A673 (cell line): Measurements from ENCODE around the gene ARHGAP24. TPM values are rescaled to one million over a fixed set of nuclear protein-coding genes. Genes with fewer than 3 reads are reported as not detected.
"Not testable (repeated sequence)": the region's sequence is repeated elsewhere in the genome, so short reads cannot be mapped to it uniquely, and the experiment has no call there.

Experiments
- BruUV-seq: library from RNA; stranded (reverse); fragments of 400-500 nt; replicated peaks from 2 replicates; lab custom pipeline; 2021; lab: Mats Ljungman, UMichigan
- CTCF ChIA-PET: fragments of 300-600 bp; sonication (Branson Sonifier 250); formaldehyde crosslinking; loops from one replicate; lab custom pipeline; 2022; ENCODE audit warnings: antibody characterized with exemption; lab: Charles Lee
- POLR2A ChIA-PET: fragments of 300-600 bp; sonication (Branson Sonifier 250); formaldehyde crosslinking; loops from one replicate; lab custom pipeline; 2022; ENCODE audit warnings: antibody characterized with exemption; ENCODE audit not compliant: low non-redundant PET; lab: Charles Lee
- DNase-seq: peaks from one replicate; pipeline ENCODE4 v3.0.0-alpha.2; 2015; ENCODE audit warnings: low spot score
- H3K27ac ChIP-seq: fragments of 200-600 bp; sonication (generic); 2 replicates; pipeline ENCODE4 v1.5.1; 2016; ENCODE audit warnings: mixed run types, low read depth, mild to moderate bottlenecking, mixed read lengths, antibody characterized with exemption, low read length; ENCODE audit not compliant: poor library complexity, severe bottlenecking
- H3K27me3 ChIP-seq: fragments of 200-600 bp; sonication (generic); replicated peaks from 2 replicates; pipeline ENCODE4 v1.6.1; 2017; ENCODE audit warnings: mixed run types, low read depth, mild to moderate bottlenecking, mixed read lengths, antibody characterized with exemption, low read length; ENCODE audit not compliant: insufficient read depth, poor library complexity
- H3K36me3 ChIP-seq: fragments of 200-600 bp; sonication (generic); 2 replicates; pipeline ENCODE4 v1.6.1; 2016; ENCODE audit warnings: mixed run types, mild to moderate bottlenecking, mixed read lengths, antibody characterized with exemption, low read length; ENCODE audit not compliant: insufficient read depth, poor library complexity, severe bottlenecking
- H3K4me1 ChIP-seq: fragments of 200-600 bp; sonication (generic); 2 replicates; pipeline ENCODE4 v1.6.1; 2017; ENCODE audit warnings: mixed run types, mild to moderate bottlenecking, mixed read lengths, antibody characterized with exemption, low read length; ENCODE audit not compliant: insufficient read depth, poor library complexity, severe bottlenecking
- H3K4me3 ChIP-seq: fragments of 200-600 bp; sonication (generic); 2 replicates; pipeline ENCODE4 v1.5.1; 2016; ENCODE audit warnings: low read depth, mixed run types, mild to moderate bottlenecking, mixed read lengths, low read length; ENCODE audit not compliant: poor library complexity, severe bottlenecking
- H3K9me3 ChIP-seq: fragments of 200-600 bp; sonication (generic); 2 replicates; pipeline ENCODE4 v1.6.1; 2016; ENCODE audit warnings: mixed run types, low read depth, mild to moderate bottlenecking, mixed read lengths, antibody characterized with exemption, low read length; ENCODE audit not compliant: poor library complexity, severe bottlenecking
- EZH2 ChIP-seq: fragments of 200-600 bp; sonication (generic); IDR thresholded peaks from 2 replicates; pipeline ENCODE4 v1.6.1; 2017; ENCODE audit warnings: borderline replicate concordance, low read depth, mild to moderate bottlenecking, mixed read lengths, antibody characterized with exemption, low read length; ENCODE audit not compliant: poor library complexity, severe bottlenecking
- intact Hi-C: fragments of 100-400 bp; cut with micrococcal nuclease; formaldehyde crosslinking; loops from one replicate; pipeline ENCODE4 v1.10.0; 2022; ENCODE audit not compliant: unreplicated experiment
- total RNA-seq: library from RNA; stranded (reverse); gene quantifications from 2 replicates; pipeline ENCODE4 v1.2.3, GENCODE V29; 2021
- TF ChIP-seq, protein P1 (sequence below): fragments of 300-800, 200-600 bp; sonication (generic); conservative IDR thresholded peaks from 2 replicates; pipeline ENCODE4 v1.5.1; 2017; ENCODE audit warnings: low read depth, mild to moderate bottlenecking, antibody characterized with exemption, low read length, moderate library complexity, mixed read lengths

ARHGAP24 gene
- total RNA-seq, 1 experiment from 2014 or later = 5.8 TPM

DNA sequence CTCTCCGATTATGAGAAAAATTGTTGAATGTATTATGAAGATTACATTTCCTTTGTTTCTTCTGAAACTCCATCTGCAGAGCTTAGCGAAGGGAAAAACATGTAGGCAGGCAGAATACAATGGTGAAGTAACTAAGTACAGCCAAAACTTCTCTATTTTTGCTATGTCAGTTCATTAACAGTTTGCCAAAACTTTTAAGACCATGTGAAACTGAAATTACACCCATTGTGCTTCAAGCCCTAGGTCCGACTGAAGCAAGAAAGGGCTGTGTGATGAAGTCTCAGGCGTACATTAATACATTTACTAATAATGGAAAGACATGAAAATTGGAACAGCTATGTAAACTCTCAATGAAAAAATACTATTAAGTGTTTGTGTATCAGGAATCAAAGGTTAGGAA is 486.9 kb downstream of the ARHGAP24 start:
- Histone ChIP-seq H3K36me3 (no peaks in the 10 kb centered on the region), H3K4me3 (no peak overlapping the region), H3K27ac (no peak overlapping the region), H3K9me3 (no peaks in the 10 kb centered on the region), H3K27me3 (no peaks in the 10 kb centered on the region), H3K4me1 (no peaks in the 10 kb centered on the region)
- ChIA-PET CTCF (no interaction called here), POLR2A (no interaction called here)
- intact Hi-C loops = loop anchor here (10.0 kb wide), 1 partner anchor 817 kb away; no protein-coding TSS in a partner anchor
- no peak for TF ChIP-seq EZH2
- TF ChIP-seq, protein P1, sequence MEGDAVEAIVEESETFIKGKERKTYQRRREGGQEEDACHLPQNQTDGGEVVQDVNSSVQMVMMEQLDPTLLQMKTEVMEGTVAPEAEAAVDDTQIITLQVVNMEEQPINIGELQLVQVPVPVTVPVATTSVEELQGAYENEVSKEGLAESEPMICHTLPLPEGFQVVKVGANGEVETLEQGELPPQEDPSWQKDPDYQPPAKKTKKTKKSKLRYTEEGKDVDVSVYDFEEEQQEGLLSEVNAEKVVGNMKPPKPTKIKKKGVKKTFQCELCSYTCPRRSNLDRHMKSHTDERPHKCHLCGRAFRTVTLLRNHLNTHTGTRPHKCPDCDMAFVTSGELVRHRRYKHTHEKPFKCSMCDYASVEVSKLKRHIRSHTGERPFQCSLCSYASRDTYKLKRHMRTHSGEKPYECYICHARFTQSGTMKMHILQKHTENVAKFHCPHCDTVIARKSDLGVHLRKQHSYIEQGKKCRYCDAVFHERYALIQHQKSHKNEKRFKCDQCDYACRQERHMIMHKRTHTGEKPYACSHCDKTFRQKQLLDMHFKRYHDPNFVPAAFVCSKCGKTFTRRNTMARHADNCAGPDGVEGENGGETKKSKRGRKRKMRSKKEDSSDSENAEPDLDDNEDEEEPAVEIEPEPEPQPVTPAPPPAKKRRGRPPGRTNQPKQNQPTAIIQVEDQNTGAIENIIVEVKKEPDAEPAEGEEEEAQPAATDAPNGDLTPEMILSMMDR = no peak
- no TSS peak for BruUV-seq
- DNase-seq = no peak

DNA sequence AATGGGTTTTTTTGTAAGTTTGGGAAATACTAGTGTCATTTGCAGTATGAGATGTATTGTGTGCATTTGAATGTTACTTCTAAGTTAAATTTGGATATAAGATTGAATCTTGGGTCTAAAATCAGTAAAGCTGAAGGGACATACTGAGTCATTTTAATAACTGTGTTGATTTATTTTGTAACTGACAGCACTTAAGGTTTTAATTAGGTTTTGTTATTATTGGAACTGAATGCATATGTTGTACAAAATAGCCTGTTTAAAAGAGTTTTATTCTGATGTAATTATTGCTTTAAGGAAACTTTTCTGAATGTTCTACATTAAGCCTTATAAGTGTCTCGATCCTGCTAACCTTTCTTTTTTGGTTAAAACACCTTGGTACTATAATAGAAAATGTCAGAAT is 488.3 kb downstream of the ARHGAP24 start:
- Histone ChIP-seq H3K36me3 (no peaks in the 10 kb centered on the region), H3K9me3 (no peaks in the 10 kb centered on the region), H3K4me3 (no peak overlapping the region), H3K4me1 (no peaks in the 10 kb centered on the region), H3K27ac (no peak overlapping the region), H3K27me3 (no peaks in the 10 kb centered on the region)
- intact Hi-C loops = loop anchor here (10.0 kb wide), 1 partner anchor 818 kb away; no protein-coding TSS in a partner anchor
- POLR2A ChIA-PET = no interaction called here
- DNase-seq = no peak
- CTCF ChIA-PET = no interaction called here
- TF ChIP-seq EZH2 = no peak
- TF ChIP-seq, protein P1 = no peak
- no TSS peak for BruUV-seq

DNA sequence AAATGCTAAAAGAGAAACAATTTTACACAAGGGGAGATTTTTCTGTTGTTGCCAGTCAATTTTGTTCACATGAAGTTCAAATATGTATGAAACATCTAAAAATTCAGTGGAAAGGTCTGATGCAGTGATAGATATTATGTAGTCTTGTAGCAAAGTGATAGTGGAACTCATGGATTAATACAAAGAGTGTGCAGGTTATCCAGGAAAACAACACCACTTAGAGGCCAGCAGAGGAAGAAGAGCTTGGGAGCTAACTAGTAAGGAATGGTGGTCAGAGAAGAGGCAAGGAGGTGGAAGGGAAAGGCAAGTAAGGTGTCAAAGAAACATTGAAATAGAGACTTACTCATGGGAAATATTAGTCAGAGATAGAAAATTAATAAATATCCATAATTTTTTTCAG is 489.3 kb downstream of the ARHGAP24 start:
- BruUV-seq = no TSS peak
- ChIA-PET CTCF (interaction anchor here (1.2 kb wide), 1 partner anchor 168 kb away, joined by 4 read pairs; no protein-coding TSS in a partner anchor), POLR2A (no interaction called here)
- TF ChIP-seq, protein P1 = no peak
- TF ChIP-seq EZH2 = no peak
- Histone ChIP-seq H3K4me1 (no peaks in the 10 kb centered on the region), H3K36me3 (no peaks in the 10 kb centered on the region), H3K9me3 (no peaks in the 10 kb centered on the region), H3K27ac (no peak overlapping the region), H3K4me3 (no peak overlapping the region), H3K27me3 (no peaks in the 10 kb centered on the region)
- DNase-seq = no peak
- intact Hi-C loops = loop anchor here (10.0 kb wide), 1 partner anchor 819 kb away; no protein-coding TSS in a partner anchor

DNA sequence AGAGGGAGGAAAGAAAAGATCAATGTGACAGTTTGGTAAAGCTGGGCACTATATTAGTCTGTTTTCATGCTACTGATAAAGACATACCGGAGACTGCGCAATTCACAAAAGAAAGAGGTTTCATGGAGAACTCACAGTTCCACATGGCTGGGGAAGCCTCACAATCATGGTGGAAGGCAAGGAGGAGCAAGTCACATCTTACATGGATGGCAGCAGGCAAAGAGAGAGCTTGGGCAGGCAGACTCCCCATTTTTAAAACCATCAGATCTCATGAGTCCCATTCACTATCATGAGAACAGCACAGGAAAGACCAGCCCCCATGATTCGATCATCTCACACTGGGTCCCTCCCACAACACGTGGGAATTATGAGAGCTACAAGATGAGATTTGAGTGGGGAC is 490.1 kb downstream of the ARHGAP24 start:
- H3K27ac ChIP-seq, H3K4me1 ChIP-seq, BruUV-seq, H3K9me3 ChIP-seq, POLR2A ChIA-PET, H3K4me3 ChIP-seq, DNase-seq, H3K36me3 ChIP-seq, H3K27me3 ChIP-seq: not testable (repeated sequence)
- intact Hi-C loops = loop anchor here (10.0 kb wide), 1 partner anchor 820 kb away; no protein-coding TSS in a partner anchor
- CTCF ChIA-PET = interaction anchor here (1.2 kb wide), 1 partner anchor 168 kb away, joined by 4 read pairs; no protein-coding TSS in a partner anchor
